Hematopoietic multipotent progenitor cell treated with erythropoietin and hydrocortisone succinate and interleukin-3 and kit ligand, for 17 days (in vitro differentiated cells): Measurements from ENCODE around the gene PDGFD.

Experiments used
- DNase-seq: peaks from one replicate; pipeline ENCODE4 v3.0.0-alpha.2; 2015; ENCODE audit warnings: low spot score

The PDGFD gene

DNA sequence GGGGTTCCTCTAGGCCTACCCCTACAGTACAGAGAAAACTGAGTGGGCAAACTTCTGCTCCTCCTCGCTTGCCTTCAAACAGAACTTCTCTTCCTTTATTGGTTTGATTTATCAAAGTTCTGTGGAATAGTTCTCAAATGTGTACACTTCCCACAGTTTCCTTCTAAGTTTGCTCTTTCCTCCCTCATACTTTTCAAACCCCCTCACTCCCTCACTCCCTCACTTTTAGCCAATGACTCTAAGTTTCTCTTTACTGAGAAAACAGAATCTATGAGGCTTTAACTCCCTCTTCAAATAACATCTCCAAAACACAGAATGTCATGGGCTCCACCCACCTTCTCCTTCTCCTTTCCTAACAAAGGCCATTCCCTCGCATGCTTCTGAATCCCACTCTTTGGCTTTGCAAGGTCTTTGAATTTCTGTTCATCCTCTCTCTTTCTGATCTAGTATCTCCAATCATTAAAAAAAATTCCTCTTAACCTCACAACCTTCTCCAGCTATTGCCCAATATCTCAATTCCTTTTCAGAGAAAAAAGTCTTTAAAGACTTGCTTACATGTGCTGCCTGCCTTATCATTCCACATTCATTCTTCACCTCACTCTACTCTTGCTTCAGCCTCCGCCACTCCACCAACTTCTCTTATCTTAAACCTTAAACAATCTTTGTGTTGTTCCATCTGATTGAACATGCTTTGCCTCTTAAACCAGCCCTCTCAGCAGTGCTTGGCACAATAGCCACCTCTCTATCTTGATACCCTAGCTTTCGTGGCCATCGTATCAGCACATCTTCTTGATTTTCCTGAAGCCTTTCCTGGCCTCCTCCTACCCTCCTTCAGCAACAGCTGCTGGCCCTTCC lies 70.3 kb downstream of the PDGFD start:
- DNase-seq = no peak

DNA sequence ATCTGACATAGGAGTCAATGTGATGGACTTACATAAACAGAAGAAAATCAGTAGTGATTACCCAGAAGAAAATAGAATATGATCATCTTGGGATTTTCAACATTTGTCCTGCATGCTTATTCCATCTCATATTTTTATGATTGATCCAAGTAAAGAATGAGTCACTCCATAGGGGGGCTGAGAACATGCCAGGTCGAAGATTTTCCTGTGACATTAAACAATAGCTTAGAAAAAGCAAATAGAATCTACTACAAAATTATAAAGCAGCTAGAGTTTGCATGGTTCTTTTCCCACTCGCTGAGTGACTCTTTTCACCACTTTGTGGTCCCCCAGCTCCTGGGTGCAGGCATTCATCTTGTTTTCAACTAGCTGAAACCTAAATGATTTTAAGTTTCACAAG lies 71.2 kb downstream of the PDGFD start:
- no peak for DNase-seq

DNA sequence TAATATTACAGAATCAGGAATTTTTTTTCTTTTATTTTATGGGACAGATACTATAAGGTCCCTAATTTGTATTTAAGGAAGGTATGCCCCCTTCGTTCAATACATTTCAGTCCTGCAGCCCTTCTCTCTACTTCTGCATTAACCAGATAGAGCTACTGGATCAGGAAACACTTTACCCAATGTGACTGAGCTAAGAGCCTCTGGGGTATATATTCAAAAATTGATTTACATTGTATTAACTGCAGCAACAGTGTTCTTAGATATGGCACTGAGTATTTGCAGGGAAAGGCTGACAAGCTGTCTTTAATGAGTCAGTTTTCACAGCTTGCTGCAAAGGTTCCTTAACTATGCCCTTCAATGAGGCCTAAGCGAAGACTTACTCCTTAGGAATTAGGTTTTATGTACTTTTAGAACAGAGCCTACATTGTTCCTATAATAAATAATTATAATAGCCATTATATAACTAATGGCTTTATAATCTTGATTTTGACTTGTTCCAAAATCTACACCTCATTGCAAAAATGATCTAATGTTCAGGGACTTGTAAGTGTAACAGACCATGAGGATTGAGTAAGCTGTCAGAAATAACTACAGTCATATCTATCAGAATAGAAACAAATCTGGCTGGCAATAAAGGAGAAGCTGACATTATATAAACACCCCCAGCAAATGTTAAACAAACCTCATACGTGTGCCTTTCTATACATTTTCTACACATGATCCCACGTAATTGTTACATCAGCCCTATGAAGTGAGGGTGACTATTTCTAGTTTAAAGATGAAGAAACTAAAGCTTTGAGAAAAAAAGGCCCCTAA lies 72.5 kb downstream of the PDGFD start:
- DNase-seq = no peak

DNA sequence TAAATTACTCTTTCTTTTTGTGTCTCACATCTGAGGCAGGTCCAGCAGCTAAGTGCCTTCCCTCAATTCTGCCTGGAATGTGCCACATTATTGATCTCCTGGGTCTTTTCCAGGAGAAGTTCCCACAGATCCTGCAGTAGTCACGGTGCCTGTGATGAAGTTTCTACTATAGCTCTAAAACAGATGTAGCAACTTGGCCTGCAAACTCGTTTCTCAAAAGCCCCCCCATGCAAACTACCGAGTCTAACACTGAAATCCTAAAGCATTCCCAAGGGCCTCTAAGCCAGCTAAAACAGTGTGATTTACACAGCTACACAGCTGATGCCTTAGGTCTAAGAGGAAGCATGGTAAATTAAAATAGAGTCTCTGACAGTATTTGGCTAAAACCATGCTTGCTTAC lies 73.2 kb downstream of the PDGFD start:
- DNase-seq = no peak

DNA sequence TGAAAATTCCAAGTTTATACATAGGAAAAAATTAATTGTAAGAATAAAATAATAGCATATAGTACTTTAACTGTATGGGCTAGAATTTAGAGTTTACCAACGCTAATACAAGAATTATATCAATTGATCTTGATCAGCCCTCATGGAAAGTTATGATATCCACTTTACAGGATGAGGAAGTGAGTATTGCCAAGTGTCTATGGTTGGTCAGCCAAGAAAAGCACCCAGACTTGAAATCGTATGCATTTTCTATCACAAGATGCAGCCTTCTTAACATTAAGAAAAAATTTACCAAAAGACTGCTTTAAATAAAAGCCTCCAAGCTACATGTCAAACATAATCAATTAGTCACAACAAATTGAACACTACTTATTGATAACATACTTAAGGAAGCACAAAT lies 74.5 kb downstream of the PDGFD start:
- no peak for DNase-seq

DNA sequence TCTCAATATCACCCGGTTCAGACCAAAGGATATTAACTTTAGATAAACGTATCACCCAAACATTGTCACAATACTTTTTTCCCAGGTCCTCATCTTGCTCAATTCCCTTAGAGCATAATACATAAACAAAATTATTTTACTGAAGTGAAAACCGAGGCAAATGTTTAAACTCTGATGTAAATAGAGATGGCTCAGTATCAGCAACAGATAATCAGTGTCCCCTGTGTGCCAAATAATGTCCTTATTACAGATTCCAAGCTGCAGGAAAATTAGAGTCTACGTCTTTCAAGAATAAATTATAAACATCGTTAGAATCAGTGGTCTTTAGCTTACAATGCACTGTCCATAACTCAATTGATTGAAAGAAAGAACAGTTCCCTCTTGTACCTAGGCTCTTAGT lies 77.3 kb downstream of the PDGFD start:
- DNase-seq = no peak

DNA sequence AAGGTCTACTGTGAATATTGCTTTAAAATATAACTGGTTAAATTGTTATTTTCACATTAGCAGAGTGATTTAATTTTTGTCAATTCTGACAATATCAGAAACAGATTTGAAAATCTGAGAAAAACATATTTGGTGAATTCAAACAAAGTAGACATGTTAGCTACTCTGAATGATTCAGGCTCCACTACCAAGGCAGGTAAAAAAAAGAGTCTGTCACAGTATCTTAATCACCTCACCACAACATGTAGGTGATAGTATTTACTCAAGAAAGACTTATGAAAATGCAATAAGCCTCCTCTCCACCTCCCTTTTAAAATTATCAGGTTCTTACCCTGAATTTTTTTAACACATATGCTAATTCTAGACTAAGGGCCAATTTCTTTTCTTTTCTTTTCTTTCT lies 85.0 kb downstream of the PDGFD start:
- DNase-seq = no peak

DNA sequence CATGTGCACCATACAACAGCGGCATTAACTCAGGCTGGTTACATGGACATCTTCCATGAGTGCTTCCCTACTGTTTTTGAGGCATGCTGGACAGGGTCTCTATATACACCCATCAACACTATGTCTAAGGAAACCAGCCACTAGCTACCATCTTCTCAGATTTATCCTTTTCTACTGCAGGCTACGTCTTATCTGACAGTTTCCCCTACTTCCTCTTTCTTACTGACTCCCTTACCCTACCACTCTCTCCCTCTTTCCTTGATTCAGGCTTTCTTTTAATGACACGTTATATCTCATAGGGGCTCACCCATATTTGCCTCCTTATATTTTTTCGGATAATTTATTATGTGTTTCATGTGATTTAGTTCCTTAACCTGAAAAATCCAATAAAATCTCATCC lies 85.7 kb downstream of the PDGFD start:
- no peak for DNase-seq

DNA sequence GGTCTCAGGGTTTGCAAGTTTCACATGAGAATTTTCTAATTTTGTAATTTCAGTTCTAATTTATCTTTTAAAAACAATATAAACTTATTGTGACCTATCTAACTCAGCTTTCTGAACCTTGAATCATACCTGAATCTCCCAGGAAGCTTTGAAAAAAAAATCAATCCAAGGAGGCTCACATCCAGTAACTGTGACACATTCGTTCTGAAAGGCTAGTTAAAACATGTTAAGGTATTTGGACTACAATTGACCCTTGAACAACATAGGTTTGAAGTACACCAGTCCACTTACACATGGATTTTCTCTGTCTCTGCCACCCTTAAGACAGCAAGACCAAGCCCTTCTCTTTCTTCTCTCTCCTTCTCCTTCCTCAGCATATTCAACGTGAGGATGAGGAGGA lies 87.5 kb downstream of the PDGFD start:
- no peak for DNase-seq

DNA sequence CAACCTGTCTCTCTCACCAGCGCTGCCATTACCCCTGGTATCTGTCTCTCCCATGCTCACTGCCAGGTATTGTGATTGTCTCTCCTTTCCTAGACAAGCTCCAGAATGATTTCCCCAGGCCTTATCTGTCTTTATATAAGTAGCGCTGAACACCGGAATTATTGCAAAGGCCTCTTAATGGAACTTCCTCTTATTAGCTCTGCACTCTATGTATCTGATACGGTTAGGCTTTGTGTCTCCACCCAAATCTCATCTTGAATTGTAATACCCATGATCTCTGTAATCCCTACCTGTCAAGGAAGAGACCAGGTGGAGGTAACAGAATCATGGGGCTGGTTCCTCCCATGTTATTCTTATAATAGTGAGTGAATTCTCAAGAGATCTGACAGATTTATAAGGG lies 88.2 kb downstream of the PDGFD start:
- DNase-seq = no peak

DNA sequence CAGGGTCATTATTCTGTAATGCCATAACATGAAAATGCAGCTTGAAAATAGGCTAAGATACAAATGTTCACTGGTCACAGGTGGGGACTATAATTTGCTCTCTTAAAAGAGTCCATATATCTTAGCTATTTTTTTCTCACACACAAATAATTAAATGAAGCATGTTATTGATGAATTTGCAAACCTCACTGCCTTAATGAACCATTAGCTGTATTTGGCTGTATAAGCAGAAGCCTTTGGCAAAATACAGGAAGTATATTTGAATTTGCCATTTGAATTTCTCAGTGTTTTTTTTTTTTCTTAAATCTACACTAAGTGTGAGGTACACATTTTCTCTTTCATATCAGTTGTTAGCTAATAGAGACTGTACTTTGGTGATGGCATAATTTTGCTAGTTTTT lies 88.9 kb downstream of the PDGFD start:
- no peak for DNase-seq

DNA sequence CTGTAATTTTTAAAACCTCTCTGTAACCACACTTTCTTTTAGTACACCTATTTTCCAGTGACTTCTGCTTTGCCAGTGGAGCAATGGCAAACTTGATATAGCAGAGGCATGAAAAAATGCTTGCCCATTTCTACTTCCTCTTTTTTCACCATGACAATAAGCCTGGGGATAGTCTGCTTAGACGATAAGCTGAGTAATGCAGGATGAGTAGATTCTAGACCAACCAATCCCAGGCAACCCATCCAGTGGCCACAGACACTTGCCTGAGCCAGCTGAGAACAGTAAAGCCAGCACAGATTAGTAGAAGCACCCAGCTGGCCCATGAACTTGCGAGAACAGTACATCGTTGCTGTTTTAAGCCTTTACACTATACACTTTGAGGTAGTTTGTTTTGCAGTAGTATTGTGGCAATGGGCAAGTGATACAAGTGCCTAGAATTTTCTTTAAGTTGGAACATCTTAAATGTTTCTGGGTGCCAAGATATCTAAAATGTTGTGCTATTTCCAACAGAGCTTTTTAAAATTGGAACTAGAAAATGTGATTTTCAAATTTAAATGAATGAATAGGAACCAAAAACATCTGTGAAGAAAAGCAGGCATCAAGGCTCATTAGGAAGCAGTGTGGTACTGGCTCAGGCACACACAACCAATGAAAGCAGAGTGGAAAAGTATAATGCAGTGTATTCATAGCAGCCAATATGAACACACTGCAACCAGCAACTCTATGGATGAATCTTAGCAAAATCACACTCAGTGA lies 89.8 kb downstream of the PDGFD start:
- no peak for DNase-seq

DNA sequence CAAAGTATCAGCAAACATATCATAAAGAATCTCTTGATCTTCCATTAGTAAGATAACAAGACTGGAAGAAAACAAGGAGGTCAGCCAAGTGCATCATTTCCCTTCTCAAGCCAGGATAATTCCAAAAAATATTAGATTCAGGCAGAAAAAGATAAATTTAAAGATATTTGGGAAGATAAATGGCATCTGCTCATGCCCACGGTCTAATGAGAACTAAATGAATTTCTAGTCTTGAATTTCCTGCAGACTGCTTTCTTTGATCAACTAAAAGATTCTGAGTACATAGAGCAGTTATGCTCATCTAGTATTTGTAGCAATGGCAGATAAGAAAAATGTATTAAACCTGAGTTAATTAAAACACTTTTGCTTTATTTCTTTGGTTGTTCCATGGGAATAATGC lies 96.4 kb downstream of the PDGFD start:
- DNase-seq = no peak

DNA sequence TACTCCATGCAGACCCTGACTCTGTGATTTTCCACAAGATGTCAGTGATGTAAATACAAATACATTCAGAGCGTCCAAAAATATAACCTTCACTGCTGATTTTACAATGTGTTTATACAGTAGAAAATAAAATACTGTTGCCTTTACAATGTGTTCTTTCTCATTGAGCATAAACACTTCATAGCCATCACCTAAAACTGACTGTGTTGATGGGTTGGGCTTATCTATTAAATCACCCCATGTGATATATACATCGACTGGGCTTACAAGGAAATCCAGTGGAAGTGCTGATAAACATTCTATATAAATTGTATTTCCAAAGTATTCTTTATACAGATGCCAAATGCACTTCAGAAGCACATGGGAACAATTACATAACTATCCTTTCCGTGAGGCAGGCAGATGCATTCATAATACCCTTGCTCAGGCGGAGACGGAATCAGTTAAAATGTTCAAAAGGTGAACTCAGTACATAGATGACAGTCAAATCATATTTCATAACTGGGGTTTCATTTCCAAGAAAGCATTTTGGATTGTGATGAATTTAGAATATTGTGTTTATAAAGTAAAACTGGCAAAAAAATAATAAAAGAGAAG lies 99.8 kb downstream of the PDGFD start:
- DNase-seq = no peak

DNA sequence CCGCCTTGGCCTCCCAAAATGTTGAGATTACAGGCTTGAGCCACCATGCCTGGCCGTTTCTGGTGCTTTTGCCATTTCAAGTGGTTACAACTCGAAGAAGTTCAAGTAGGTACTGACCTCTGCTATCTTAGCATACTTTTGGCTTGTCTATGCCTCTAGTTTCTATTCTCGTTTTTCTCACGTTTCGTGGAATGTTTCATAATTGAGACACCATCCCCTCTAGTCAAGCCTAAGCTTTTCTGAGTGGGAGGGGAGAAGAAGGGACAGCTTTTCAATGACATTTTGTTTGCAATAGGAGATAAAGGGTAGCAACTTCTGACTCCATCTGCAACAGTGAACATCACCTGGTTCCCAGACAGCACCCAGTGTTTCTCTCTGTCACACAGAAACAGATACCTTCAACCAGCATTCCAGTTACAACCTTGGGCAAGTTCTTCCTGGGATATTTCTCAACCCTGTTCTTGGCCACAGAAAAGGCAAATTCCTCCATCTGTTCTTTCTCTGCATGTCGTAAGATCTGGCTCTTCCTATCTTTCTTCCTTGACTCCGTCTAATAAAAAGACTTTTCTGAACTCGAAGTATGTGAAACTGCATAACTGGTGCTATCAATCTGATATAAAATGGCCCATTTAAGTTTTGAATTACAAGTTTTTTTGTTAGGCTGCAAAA lies 102.0 kb downstream of the PDGFD start:
- no peak for DNase-seq

DNA sequence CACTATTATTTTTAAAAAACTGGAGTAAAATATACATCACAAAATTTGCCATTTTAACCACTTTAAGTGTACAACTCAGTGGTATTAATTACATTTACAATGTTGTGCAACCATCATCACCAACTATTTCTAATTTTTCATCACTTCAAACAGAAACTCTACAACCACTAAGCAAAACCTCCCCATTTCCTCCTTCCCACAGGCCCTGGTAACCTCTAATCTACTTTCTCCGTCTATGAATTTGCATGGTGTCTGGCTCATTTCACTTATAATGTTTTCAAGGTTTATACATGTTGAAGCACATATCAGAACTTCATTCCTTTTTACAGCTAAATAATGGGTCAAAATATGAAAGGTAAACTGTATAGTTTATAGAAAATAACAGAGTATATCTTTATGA lies 103.1 kb downstream of the PDGFD start:
- DNase-seq = no peak

DNA sequence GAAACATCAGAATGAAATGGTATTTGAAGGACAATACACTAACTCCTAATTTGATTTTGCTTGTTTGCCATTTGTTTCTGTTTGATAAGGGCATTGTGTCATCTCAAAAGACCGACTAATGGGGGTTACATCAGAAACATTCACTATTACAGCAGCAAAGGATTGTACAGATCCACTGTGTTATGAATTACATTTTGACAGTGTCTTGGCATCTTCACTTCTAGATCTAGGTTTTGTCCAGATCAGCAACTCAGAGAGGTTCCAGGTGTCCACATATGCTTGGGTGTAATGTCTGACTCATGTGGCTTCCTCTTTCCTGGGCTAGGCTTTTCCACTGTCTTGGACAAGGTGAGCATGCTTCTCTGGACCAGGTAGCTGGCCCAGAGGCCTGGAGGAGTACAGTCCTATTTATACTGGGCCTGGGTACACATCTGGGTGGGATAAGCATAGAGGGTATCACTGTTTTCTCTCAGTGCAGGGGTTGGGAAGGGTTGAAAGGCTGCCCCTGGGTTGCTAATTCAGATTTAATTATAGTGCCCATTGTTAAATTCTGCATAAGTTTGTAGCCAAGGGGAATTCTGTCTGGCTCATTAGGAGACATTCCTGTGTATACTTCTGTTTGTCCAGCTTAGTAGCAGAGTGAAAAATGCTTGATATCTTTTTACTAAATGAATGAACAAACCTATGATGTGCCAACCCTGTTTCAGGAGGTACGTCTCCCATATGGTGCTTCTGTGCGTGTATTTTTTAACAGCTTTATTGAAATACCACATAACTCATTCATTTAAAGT lies 103.7 kb downstream of the PDGFD start:
- DNase-seq = no peak

DNA sequence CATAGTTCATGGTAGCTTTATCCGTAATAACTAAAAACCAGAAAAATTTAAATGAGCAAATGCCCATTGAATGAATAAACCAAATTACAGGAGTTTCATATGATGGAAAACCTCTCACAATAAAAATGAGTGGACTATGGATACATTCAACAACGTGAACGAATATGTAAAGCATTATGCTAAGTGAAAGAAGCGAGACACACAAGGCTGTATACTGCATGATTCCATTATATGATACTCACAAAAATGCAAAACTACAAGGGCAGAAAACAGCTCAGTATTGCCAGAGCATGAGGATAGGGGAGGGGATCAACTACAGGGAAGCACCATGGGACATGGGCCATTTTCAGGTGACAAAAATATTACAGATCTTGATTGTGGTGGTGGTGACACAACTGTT lies 105.3 kb downstream of the PDGFD start:
- no peak for DNase-seq

DNA sequence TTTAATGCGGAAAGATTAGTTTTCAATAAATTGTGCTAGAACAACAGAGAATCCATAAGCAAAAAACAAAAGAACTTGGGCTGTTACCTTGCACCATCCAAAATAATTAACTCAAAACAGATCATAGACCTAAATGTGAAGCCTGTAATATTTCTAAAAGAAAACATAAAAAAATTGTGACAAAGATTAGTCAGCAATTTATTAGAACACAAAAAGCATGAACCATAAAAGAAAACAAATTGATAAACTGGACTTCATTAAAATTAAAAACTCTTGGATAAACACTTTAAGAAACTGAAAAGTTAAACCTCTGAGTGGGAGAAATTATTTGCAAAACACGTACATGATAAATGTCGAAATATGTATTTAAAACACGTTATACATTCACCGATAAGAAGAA lies 106.0 kb downstream of the PDGFD start:
- no peak for DNase-seq

DNA sequence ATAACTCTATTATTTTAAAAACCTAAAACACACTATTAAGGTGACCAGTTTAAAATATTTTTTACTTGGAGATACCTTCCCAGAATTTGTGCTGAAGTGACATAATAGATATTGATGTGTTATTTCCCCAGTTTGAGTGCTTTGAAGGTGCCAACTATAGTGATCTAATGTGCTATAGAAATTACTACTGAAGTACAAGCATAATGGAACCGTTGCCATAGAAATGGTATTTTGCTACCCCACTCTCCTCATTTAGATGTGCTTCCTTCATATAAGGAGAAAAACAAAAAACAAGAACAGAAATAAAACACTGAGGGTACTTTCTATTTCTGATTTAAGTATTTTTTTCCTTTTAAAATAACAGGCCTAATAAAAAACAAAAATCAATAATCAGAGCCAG lies 108.4 kb downstream of the PDGFD start:
- DNase-seq = no peak

DNA sequence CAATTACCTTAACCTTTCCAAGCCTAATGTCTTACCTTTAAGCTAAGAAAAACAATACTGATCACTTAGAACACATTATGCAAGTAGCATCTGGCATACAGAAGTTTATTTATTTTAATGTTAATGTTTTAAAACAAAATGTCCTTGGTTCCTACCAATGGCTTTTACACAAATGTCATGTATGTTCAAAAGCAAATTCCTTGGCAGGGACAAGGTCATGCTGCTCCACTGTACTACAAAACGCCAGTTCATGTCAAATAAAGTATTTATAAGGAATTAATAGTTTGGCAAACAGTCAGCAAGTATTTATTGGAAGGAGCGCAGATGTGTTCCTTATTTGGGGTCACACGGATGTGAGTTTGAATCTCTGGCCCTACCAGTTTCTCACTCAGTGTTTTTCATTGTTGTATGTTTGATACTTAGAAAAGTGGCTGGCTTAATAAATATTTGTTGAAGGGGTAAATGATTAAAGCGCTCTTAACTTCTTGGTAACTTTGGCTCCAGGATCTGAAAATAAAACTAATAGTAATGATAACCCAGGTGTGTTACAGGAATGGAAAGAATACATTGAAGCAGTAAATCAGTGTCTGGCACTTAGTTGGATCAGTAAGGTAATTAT lies 108.9 kb downstream of the PDGFD start:
- no peak for DNase-seq
